A549 (cell line): Measurements from ENCODE around the gene FREM1. TPM values are rescaled to one million over a fixed set of nuclear protein-coding genes. Genes with fewer than 3 reads are reported as not detected.

Experiments
- ATAC-seq, 2 experiments: fragments of 200-7000 bp in 1 of 2; fragments of >200 bp in 1 of 2; cut with Nextera tagmentation in 1 of 2; cut with Tn5 transposase in 1 of 2; 3 replicates each; pipeline versions ENCODE4 v1.8.0 to v1.9.1; 2018 to 2020; ENCODE audit warnings: mild to moderate bottlenecking in 1 of 2, moderate library complexity in 1 of 2
- CTCF ChIA-PET: fragments of 300-600 bp; sonication (Branson Sonifier 250); formaldehyde crosslinking; extraction: SDS; loops from one replicate; lab custom pipeline; 2021; ENCODE audit warnings: antibody characterized with exemption, inconsistent platforms; lab: Yijun Ruan, JAX
- POLR2A ChIA-PET: fragments of 350-600 bp; formaldehyde crosslinking; extraction: SDS; loops from one replicate; lab custom pipeline; 2021; ENCODE audit warnings: antibody characterized with exemption, inconsistent platforms; lab: Yijun Ruan, JAX
- DNase-seq, 2 experiments: peaks; one replicate each; pipeline versions ENCODE4 v3.0.0 to v3.0.0-alpha.2; 2011 to 2016; ENCODE audit warnings: low read depth in 1 of 2, low spot score in 1 of 2
- FAIRE-seq: peaks from 2 replicates; lab custom pipeline; 2011; peaks lifted over from hg19 to GRCh38; lab: Jason Lieb, UNC
- H3K27ac ChIP-seq, 2 experiments: fragments of >200 bp; sonication (Bioruptor Twin); formaldehyde crosslinking; 3 replicates each; pipeline ENCODE4 v1.5.1; 2016 to 2017
- H3K4me1 ChIP-seq: fragments of >200 bp; sonication (Bioruptor Twin); formaldehyde crosslinking; 3 replicates; pipeline ENCODE4 v1.6.1; 2016
- H3K4me2 ChIP-seq: fragments of >200 bp; sonication (Bioruptor Twin); formaldehyde crosslinking; 3 replicates; pipeline ENCODE4 v1.6.1; 2016
- H3K4me3 ChIP-seq: fragments of >200 bp; sonication (Bioruptor Twin); formaldehyde crosslinking; 3 replicates; pipeline ENCODE4 v1.5.1; 2016
- H3K9me3 ChIP-seq: fragments of >200 bp; sonication (Bioruptor Twin); formaldehyde crosslinking; 3 replicates; pipeline ENCODE4 v1.6.1; 2016
- BCL3 ChIP-seq: fragments of >200 bp; sonication (Bioruptor Twin); formaldehyde crosslinking; IDR thresholded peaks from 3 replicates; pipeline ENCODE4 v1.6.1; 2016
- CBX2 ChIP-seq: fragments of 200-600 bp; sonication (generic); IDR thresholded peaks from 2 replicates; pipeline ENCODE4 v1.6.1; 2016; ENCODE audit warnings: low read depth, mild to moderate bottlenecking, borderline replicate concordance
- CBX8 ChIP-seq: fragments of 200-600 bp; sonication (generic); IDR thresholded peaks from 2 replicates; pipeline ENCODE4 v1.6.1; 2016
- CHD2 ChIP-seq: fragments of 150-350 bp; IDR thresholded peaks from 2 replicates; pipeline ENCODE4 v1.6.1; 2014; ENCODE audit warnings: low read length; ENCODE audit not compliant: partially characterized antibody
- EHMT2 ChIP-seq: fragments of 200-600 bp; sonication (generic); IDR thresholded peaks from 2 replicates; pipeline ENCODE4 v1.6.1; 2016; ENCODE audit warnings: antibody characterized with exemption, low read depth, mild to moderate bottlenecking, moderate library complexity
- FOXS1 ChIP-seq: fragments of 250-450 bp; sonication (Bioruptor Pico); IDR thresholded peaks from 2 replicates; pipeline ENCODE4 v1.5.0; 2020; ENCODE audit warnings: mild to moderate bottlenecking, moderate library complexity
- HES2 ChIP-seq: fragments of >200 bp; sonication (Bioruptor Twin); formaldehyde crosslinking; IDR thresholded peaks from 2 replicates; pipeline ENCODE4 v1.6.1; 2016
- MAX ChIP-seq: IDR thresholded peaks from 2 replicates; pipeline ENCODE4 v1.6.1; 2012
- REST ChIP-seq: fragments of 200-600 bp; sonication (generic); IDR thresholded peaks from 2 replicates; pipeline ENCODE4 v1.6.1; 2016; ENCODE audit warnings: antibody characterized with exemption, mild to moderate bottlenecking, moderate library complexity
- SMC3 ChIP-seq: fragments of >200 bp; sonication (Bioruptor Twin); formaldehyde crosslinking; IDR thresholded peaks from 3 replicates; pipeline ENCODE4 v1.6.1; 2018; ENCODE audit warnings: inconsistent platforms
- TFCP2L1 ChIP-seq: fragments of 250-450 bp; sonication (Bioruptor Pico); IDR thresholded peaks from 2 replicates; pipeline ENCODE4 v1.5.0; 2021; ENCODE audit warnings: mild to moderate bottlenecking
- ZSCAN20 ChIP-seq: fragments of 250-450 bp; sonication (Bioruptor Pico); IDR thresholded peaks from 2 replicates; pipeline ENCODE4 v1.8.0; 2022; ENCODE audit warnings: mild to moderate bottlenecking, moderate library complexity
- WGBS: methylation state at CpG from one replicate; pipeline ENCODE4 v1.1.6; 2017; ENCODE audit errors: missing lambda C conversion rate; 5-methylcytosine and 5-hydroxymethylcytosine counted together
- polyA plus RNA-seq, 4 experiments: library from polyadenylated mRNA; depleted of rRNA in 3 of 4; stranded (reverse); fragments of >200 nt; fragmentation: RNase III in 1 of 4; extraction: RNeasy Plus Mini Kit Qiagen cat#74134 plus additional on column Dnase treatment in 1 of 4; gene quantifications; 2 replicates in 3 of 4; 3 replicates in 1 of 4; pipeline ENCODE4 v1.2.3, GENCODE V29; 2011 to 2017

The FREM1 gene
- polyA plus RNA-seq, 2 of the 4 experiments (the other 2 are of a cell fraction) = not detected

GRCh38 chr9:14958989-14959388 lies 48.8 kb upstream of the FREM1 start:
- Histone ChIP-seq H3K4me3 (no peak overlapping the region), H3K27ac (no peak overlapping the region), H3K4me2 (no peak overlapping the region), H3K9me3 (no peaks in the 10 kb centered on the region), H3K4me1 (no peaks in the 10 kb centered on the region)
- CTCF ChIA-PET = no interaction called here
- POLR2A ChIA-PET = no interaction called here
- no peak for TF ChIP-seq TFCP2L1 (CRISPR knock-in tag)
- TF ChIP-seq HES2 = no peak
- TF ChIP-seq CHD2 = no peak
- TF ChIP-seq EHMT2 = no peak
- no peak for TF ChIP-seq SMC3
- ATAC-seq = no peak
- DNase-seq = no peak
- no peak for FAIRE-seq

GRCh38 chr9:14957109-14957508 lies 46.9 kb upstream of the FREM1 start:
- TF ChIP-seq ZSCAN20 (CRISPR knock-in tag) (no peak), CBX8 (no peak)
- WGBS = 0% methylated on average over 2 of the region's 2 CpGs
- POLR2A ChIA-PET = no interaction called here
- DNase-seq (no peak), ATAC-seq (no peak), FAIRE-seq (no peak)
- H3K27ac ChIP-seq = no peak overlapping the region
- H3K4me2 ChIP-seq = no peak overlapping the region
- no peaks in the 10 kb centered on the region for H3K9me3 ChIP-seq
- CTCF ChIA-PET = no interaction called here
- no peaks in the 10 kb centered on the region for H3K4me1 ChIP-seq
- no peak overlapping the region for H3K4me3 ChIP-seq

GRCh38 chr9:14956208-14956607 lies 46.0 kb upstream of the FREM1 start:
- no peaks in the 10 kb centered on the region for H3K9me3 ChIP-seq
- WGBS = 55% methylated on average over 2 of the region's 2 CpGs
- POLR2A ChIA-PET = no interaction called here

More at GRCh38 chr9:14956208-14956607, 46.0 kb upstream of the FREM1 start:
- no peaks in the 10 kb centered on the region for H3K4me1 ChIP-seq
- TF ChIP-seq FOXS1 (no peak), BCL3 (no peak), MAX (no peak), HES2 (no peak), CBX2 (no peak), REST (no peak)
- TF ChIP-seq, all 56 proteins: peak for 0
- no peak overlapping the region for H3K4me3 ChIP-seq
- H3K4me2 ChIP-seq = no peak overlapping the region
- no peak overlapping the region for H3K27ac ChIP-seq
- no peak for DNase-seq
- ATAC-seq = no peak
- CTCF ChIA-PET = no interaction called here
- FAIRE-seq = no peak
